MM.1S (cell line): Measurements from ENCODE around the gene ADAMTS13.

Experiments used
- EZH2 ChIP-seq: fragments of 300-600 bp; sonication (generic); optimal IDR thresholded peaks from 2 replicates; pipeline ENCODE3; 2017; ENCODE audit warnings: low read depth, mild to moderate bottlenecking, antibody characterized with exemption, low read length, mixed read lengths
- TF ChIP-seq, protein P1 (sequence below): fragments of 300-600 bp; sonication (generic); IDR thresholded peaks from 2 replicates; pipeline ENCODE4 v1.5.1; 2016; ENCODE audit warnings: antibody characterized with exemption, low read length, mixed read lengths

DNA sequence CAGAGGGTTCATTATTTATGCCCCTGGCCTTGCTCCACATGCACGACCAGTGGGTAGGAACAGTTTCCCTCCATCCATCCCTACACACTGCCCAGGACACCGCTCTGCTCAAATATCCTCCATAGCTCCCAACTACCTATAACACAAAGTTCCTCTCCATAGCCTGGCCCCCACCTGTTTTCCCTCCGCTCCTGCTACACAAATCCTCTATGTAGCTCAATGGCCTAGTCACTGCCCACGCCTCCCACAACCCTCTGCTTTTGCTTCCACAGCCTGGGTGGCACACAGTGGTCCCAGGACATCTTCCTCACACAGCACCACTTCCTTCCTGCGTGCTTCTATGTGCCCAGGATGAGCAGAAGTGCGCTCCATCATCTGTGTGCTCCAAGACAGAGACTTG is 24.8 kb upstream of the ADAMTS13 start:
- TF ChIP-seq, protein P1, sequence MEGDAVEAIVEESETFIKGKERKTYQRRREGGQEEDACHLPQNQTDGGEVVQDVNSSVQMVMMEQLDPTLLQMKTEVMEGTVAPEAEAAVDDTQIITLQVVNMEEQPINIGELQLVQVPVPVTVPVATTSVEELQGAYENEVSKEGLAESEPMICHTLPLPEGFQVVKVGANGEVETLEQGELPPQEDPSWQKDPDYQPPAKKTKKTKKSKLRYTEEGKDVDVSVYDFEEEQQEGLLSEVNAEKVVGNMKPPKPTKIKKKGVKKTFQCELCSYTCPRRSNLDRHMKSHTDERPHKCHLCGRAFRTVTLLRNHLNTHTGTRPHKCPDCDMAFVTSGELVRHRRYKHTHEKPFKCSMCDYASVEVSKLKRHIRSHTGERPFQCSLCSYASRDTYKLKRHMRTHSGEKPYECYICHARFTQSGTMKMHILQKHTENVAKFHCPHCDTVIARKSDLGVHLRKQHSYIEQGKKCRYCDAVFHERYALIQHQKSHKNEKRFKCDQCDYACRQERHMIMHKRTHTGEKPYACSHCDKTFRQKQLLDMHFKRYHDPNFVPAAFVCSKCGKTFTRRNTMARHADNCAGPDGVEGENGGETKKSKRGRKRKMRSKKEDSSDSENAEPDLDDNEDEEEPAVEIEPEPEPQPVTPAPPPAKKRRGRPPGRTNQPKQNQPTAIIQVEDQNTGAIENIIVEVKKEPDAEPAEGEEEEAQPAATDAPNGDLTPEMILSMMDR = no peak
- TF ChIP-seq EZH2 = no peak
